ENCODE measurements around the gene BABAM2. TPM values are rescaled to one million over a fixed set of nuclear protein-coding genes. Genes with fewer than 3 reads are reported as not detected.

Gene BABAM2
- total and polyA plus RNA-seq, 9 of the 15 experiments (the other 6 are each of a cell fraction or from before 2014, with no cell fraction given), result 10.9 to 37.4 (median 25.6) TPM

DNA sequence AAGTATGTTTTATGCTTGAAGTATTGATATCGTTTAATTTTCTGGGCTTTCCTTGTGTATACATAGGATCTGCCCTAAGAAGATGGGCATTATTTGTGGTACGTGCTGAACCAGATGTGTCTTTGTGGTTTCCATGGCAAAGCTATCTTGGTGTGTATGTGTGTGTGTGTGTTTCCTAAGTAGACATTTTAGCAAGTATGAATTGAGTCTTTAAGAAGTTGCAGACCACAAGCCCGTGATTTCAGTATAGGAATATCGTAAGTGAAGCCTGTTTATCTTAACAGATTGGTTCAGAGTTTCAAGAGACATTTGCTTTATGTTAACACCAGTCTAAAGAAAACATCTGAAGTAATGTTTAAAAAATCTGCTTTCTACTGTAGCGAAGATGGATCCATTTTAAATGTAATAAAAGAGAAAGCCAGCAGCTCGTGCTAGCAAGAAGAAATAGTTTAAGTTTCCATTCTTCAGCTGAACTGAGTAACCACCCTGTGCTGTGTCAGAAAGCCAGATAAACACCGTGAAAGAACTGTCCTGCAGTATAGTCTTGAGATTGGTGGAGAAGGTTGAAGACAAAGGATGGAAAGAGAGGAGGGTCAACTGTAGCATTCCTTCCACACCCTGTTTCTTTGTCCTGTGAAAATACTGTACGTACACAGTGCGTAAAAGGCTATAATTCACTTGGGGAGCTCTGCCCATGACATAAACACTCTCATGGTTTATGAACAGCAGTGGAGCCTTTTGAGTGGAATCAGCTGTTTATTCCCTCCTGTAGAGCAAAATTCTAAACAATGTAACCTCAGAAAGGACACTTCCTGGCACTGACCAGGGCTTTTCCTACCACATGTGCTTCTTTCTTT is 410.2 kb downstream of the BABAM2 start:
- Histone ChIP-seq H3K36me3 (ENCODE audit: control insufficient read depth, insufficient read depth, low read length) (0 out of 3 replicates have a peak, but pooled peaks cover 2% of the 10 kb centered on the region), H2AFZ (ENCODE audit: low read depth, low read length) (no peak overlapping the region), H3K27me3 (ENCODE audit: control insufficient read depth in 2 of 2, insufficient read depth in 2 of 2, low read length in 2 of 2) (no peaks in the 10 kb centered on the region), H3K4me2 (ENCODE audit: insufficient read depth, low read length) (no peak overlapping the region), H3K9ac (ENCODE audit: insufficient read depth in 1 of 2, low read depth in 2 of 2, low read length in 2 of 2) (no peak overlapping the region), H3K4me3 (no peak overlapping the region), H3K9me1 (ENCODE audit: control insufficient read depth, insufficient read depth, low read length) (no peaks in the 10 kb centered on the region), H3K79me2 (ENCODE audit: control insufficient read depth, insufficient read depth, low read length) (no peaks in the 10 kb centered on the region), H3K27ac (ENCODE audit: extremely low read depth, low read depth, low read length) (no peak overlapping the region), H4K20me1 (replicated peaks; ENCODE audit: control insufficient read depth, insufficient read depth, low read length) (no peaks in the 10 kb centered on the region), H3K9me3 (replicated peaks; ENCODE audit: control insufficient read depth, insufficient read depth, low read depth, low read length) (0 out of 2 replicates have a peak, but pooled peaks cover 2% of the 10 kb centered on the region), H3K4me1 (replicated peaks in 1 of 2; ENCODE audit: control insufficient read depth in 2 of 2, insufficient read depth in 2 of 2, low read length in 2 of 2) (no peaks in the 10 kb centered on the region)
- no peak for FAIRE-seq
- intact Hi-C loops (cut with micrococcal nuclease), result no loop called here
- TF ChIP-seq C11orf30 (IDR thresholded peaks at IDR 0.05; ENCODE audit: low read depth) (no peak), HOXB6 (CRISPR knock-in tag; IDR thresholded peaks at IDR 0.05; ENCODE audit: borderline replicate concordance) (no peak), EWSR1 (IDR thresholded peaks at IDR 0.05; ENCODE audit: borderline replicate concordance, low read depth, partially characterized antibody) (no peak), ZNF384 (IDR thresholded peaks at IDR 0.05; ENCODE audit: low read depth, low read length) (no peak)
- TF ChIP-seq, protein P1, sequence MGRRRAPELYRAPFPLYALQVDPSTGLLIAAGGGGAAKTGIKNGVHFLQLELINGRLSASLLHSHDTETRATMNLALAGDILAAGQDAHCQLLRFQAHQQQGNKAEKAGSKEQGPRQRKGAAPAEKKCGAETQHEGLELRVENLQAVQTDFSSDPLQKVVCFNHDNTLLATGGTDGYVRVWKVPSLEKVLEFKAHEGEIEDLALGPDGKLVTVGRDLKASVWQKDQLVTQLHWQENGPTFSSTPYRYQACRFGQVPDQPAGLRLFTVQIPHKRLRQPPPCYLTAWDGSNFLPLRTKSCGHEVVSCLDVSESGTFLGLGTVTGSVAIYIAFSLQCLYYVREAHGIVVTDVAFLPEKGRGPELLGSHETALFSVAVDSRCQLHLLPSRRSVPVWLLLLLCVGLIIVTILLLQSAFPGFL (CRISPR knock-in tag; IDR thresholded peaks at IDR 0.05), result no peak
- TF ChIP-seq, protein P2, sequence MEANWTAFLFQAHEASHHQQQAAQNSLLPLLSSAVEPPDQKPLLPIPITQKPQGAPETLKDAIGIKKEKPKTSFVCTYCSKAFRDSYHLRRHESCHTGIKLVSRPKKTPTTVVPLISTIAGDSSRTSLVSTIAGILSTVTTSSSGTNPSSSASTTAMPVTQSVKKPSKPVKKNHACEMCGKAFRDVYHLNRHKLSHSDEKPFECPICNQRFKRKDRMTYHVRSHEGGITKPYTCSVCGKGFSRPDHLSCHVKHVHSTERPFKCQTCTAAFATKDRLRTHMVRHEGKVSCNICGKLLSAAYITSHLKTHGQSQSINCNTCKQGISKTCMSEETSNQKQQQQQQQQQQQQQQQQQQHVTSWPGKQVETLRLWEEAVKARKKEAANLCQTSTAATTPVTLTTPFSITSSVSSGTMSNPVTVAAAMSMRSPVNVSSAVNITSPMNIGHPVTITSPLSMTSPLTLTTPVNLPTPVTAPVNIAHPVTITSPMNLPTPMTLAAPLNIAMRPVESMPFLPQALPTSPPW (CRISPR knock-in tag; IDR thresholded peaks at IDR 0.05), result no peak
- TF ChIP-seq, protein P3, sequence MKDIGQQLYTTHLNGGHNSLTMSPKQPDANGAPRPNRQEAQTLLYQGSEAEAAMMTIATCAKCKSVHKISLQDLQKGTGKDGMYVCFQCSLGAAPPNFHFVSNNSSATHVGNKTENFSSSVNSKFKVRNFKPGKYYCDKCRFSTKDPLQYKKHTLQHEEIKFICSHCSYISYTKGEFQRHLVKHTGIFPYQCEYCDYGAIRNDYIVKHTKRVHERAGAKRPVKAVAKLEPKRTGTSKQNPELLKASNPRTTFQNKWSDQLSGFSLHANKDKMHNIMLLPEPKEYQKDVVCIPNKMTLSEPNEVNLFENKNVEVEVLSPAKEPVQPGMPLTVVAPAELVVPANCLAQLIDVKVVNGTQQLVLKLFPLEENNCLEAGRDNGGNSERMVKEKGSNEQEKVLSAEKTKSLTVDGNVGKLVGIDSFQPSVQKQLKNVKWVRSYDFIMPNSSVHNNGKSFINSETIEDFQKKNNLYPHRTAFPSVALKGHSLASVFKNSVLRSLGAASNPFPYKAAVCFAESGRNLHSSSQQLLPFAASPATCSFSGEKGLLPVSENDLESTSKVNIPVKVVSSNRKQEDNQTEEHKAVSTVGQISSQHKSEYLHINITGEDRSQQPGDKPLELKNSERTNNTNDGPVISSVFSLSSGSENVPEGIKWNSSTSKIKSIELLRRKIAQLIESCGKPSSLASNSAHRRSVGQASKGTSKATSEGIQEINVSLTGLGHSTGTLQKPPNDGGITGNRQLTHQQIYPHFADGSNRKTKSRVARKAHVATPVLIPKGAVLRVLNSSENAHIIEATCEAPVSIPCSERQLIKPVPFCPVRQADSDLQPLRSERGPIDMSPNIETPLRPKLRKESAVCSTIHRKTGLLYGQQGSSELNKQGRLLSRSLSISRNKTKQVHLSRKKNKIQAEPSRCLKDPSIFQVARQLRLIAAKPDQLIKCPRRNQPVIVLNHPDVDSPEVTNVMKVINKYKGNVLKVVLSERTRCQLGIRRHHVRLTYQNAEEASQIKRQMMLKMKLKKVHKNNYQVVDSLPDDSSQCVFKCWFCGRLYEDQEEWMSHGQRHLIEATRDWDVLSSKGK (CRISPR knock-in tag; IDR thresholded peaks at IDR 0.05), result no peak
- TF ChIP-seq, protein P4, sequence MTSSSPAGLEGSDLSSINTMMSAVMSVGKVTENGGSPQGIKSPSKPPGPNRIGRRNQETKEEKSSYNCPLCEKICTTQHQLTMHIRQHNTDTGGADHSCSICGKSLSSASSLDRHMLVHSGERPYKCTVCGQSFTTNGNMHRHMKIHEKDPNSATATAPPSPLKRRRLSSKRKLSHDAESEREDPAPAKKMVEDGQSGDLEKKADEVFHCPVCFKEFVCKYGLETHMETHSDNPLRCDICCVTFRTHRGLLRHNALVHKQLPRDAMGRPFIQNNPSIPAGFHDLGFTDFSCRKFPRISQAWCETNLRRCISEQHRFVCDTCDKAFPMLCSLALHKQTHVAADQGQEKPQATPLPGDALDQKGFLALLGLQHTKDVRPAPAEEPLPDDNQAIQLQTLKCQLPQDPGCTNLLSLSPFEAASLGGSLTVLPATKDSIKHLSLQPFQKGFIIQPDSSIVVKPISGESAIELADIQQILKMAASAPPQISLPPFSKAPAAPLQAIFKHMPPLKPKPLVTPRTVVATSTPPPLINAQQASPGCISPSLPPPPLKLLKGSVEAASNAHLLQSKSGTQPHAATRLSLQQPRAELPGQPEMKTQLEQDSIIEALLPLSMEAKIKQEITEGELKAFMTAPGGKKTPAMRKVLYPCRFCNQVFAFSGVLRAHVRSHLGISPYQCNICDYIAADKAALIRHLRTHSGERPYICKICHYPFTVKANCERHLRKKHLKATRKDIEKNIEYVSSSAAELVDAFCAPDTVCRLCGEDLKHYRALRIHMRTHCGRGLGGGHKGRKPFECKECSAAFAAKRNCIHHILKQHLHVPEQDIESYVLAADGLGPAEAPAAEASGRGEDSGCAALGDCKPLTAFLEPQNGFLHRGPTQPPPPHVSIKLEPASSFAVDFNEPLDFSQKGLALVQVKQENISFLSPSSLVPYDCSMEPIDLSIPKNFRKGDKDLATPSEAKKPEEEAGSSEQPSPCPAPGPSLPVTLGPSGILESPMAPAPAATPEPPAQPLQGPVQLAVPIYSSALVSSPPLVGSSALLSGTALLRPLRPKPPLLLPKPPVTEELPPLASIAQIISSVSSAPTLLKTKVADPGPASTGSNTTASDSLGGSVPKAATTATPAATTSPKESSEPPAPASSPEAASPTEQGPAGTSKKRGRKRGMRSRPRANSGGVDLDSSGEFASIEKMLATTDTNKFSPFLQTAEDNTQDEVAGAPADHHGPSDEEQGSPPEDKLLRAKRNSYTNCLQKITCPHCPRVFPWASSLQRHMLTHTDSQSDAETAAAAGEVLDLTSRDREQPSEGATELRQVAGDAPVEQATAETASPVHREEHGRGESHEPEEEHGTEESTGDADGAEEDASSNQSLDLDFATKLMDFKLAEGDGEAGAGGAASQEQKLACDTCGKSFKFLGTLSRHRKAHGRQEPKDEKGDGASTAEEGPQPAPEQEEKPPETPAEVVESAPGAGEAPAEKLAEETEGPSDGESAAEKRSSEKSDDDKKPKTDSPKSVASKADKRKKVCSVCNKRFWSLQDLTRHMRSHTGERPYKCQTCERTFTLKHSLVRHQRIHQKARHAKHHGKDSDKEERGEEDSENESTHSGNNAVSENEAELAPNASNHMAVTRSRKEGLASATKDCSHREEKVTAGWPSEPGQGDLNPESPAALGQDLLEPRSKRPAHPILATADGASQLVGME (CRISPR knock-in tag; IDR thresholded peaks at IDR 0.05), result no peak
- DNase-seq (ENCODE audit: extremely low read depth in 1 of 4, low spot score in 3 of 4), result no peak
- ATAC-seq, result no peak
- in situ Hi-C loops (cut with MboI), result no loop called here
- ChIA-PET CTCF (ENCODE audit: low intra/inter-chr PET ratio) (no interaction called here), POLR2A (no interaction called here)
- 57% methylated on average over 9 of the region's 9 CpGs for WGBS (ENCODE audit: insufficient coverage, low coverage, missing lambda C conversion rate)
- BruUV-seq (replicated peaks), result no TSS peak
